ENCODE data around the gene GARNL3.

GRCh38 chr9:127418037-127418471 is 153.5 kb downstream of the GARNL3 start:
- TF ChIP-seq, protein P1, sequence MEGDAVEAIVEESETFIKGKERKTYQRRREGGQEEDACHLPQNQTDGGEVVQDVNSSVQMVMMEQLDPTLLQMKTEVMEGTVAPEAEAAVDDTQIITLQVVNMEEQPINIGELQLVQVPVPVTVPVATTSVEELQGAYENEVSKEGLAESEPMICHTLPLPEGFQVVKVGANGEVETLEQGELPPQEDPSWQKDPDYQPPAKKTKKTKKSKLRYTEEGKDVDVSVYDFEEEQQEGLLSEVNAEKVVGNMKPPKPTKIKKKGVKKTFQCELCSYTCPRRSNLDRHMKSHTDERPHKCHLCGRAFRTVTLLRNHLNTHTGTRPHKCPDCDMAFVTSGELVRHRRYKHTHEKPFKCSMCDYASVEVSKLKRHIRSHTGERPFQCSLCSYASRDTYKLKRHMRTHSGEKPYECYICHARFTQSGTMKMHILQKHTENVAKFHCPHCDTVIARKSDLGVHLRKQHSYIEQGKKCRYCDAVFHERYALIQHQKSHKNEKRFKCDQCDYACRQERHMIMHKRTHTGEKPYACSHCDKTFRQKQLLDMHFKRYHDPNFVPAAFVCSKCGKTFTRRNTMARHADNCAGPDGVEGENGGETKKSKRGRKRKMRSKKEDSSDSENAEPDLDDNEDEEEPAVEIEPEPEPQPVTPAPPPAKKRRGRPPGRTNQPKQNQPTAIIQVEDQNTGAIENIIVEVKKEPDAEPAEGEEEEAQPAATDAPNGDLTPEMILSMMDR (IDR thresholded peaks at IDR 0.05; ENCODE audit: low read length): peak; percentile 20; the same call in 1 of the 2 replicates
- no peak for TF ChIP-seq EZH2 (IDR thresholded peaks at IDR 0.05; ENCODE audit: borderline replicate concordance, low read length)

Data from OCI-LY1 (cell line).